HCT116 (cell line): ENCODE results near the gene ATL2. TPM values are rescaled to one million over a fixed set of nuclear protein-coding genes. Genes with fewer than 3 reads are reported as not detected.

Source experiments
- ATAC-seq: fragments of 200-7000 bp; cut with Tn5 transposase; 2 replicates; pipeline ENCODE4 v1.9.1; 2020; ENCODE audit warnings: mild to moderate bottlenecking, moderate library complexity
- BruUV-seq: library from RNA; stranded (reverse); fragments of 400-500 nt; replicated peaks from 2 replicates; lab custom pipeline; 2021; lab: Mats Ljungman, UMichigan
- CTCF ChIA-PET: fragments of 300-600 bp; sonication (Branson Sonifier 250); formaldehyde crosslinking; loops from one replicate; lab custom pipeline; 2021; ENCODE audit warnings: antibody characterized with exemption; lab: Charles Lee
- POLR2A ChIA-PET: fragments of 300-600, 350-600 bp; sonication (Branson Sonifier 250); formaldehyde crosslinking; loops from one replicate; lab custom pipeline; 2021; ENCODE audit warnings: antibody characterized with exemption; lab: Charles Lee
- RAD21 ChIA-PET, 2 experiments: fragments of 300-600 bp; sonication (Branson Sonifier 250); formaldehyde crosslinking; loops; one replicate each; lab custom pipeline; 2023; ENCODE audit warnings: low total read pairs in 2 of 2; ENCODE audit not compliant: uncharacterized antibody in 2 of 2, unreplicated experiment in 2 of 2, low non-redundant PET in 1 of 2; lab: Charles Lee
- DNase-seq: peaks from one replicate; pipeline ENCODE4 v3.0.0-alpha.2; 2010; ENCODE audit warnings: low read depth, low spot score
- H2AFZ ChIP-seq: fragments of 200-600 bp; shearing (Covaris generic), sonication (generic); 2 replicates; pipeline ENCODE4 v1.6.1; 2017; ENCODE audit warnings: low read depth, mixed run types, mixed read lengths, antibody characterized with exemption, low read length; ENCODE audit not compliant: poor library complexity, severe bottlenecking
- H3K27ac ChIP-seq: 2 replicates; pipeline ENCODE4 v1.5.1; 2012; ENCODE audit warnings: low read depth, low read length
- H3K27me3 ChIP-seq: fragments of 200-600 bp; sonication (generic); 2 replicates; pipeline ENCODE4 v1.6.1; 2016; ENCODE audit warnings: mixed run types, low read length, mixed read lengths; ENCODE audit not compliant: insufficient read depth
- H3K36me3 ChIP-seq, 2 experiments: fragments of 200-500 bp in 1 of 2; fragments of 200-600 bp in 1 of 2; sonication (Bioruptor generic) in 1 of 2; sonication (generic) in 1 of 2; 2 replicates each; pipeline versions ENCODE4 v1.5.1 to v1.6.1; 2014 to 2016; ENCODE audit warnings: low read length in 2 of 2, inconsistent platforms in 1 of 2, mixed read lengths in 1 of 2, mixed run types in 1 of 2; ENCODE audit not compliant: insufficient read depth in 2 of 2, control insufficient read depth in 1 of 2
- H3K4me1 ChIP-seq, 2 experiments: fragments of 200-600 bp in 1 of 2; sonication (generic) in 1 of 2; 2 replicates each; pipeline versions ENCODE4 v1.5.1 to v1.6.1; 2012 to 2017; ENCODE audit warnings: low read length in 2 of 2, inconsistent platforms in 1 of 2, mild to moderate bottlenecking in 1 of 2, mixed read lengths in 1 of 2, mixed run types in 1 of 2, moderate library complexity in 1 of 2; ENCODE audit not compliant: insufficient read depth in 2 of 2, control insufficient read depth in 1 of 2
- H3K4me2 ChIP-seq: fragments of 200-600 bp; sonication (generic); 2 replicates; pipeline ENCODE4 v1.6.1; 2017; ENCODE audit warnings: mixed run types, low read length, mixed read lengths
- H3K4me3 ChIP-seq, 2 experiments: fragments of 200-600 bp in 1 of 2; sonication (generic) in 1 of 2; replicated peaks in 1 of 2; 2 replicates each; pipeline ENCODE4 v1.5.1; 2011 to 2016; ENCODE audit warnings: low read length in 2 of 2, control low read depth in 1 of 2, low read depth in 1 of 2, mild to moderate bottlenecking in 1 of 2, mixed read lengths in 1 of 2, mixed run types in 1 of 2
- H3K79me2 ChIP-seq: fragments of 200-600 bp; sonication (generic); 2 replicates; pipeline ENCODE4 v1.6.1; 2017; ENCODE audit warnings: mild to moderate bottlenecking, mixed run types, low read length, moderate library complexity, mixed read lengths; ENCODE audit not compliant: insufficient read depth
- H3K9ac ChIP-seq: fragments of 200-600 bp; sonication (generic); 2 replicates; pipeline ENCODE4 v1.6.1; 2016; ENCODE audit warnings: low read length, mixed read lengths
- H3K9me2 ChIP-seq: fragments of 200-600 bp; sonication (generic), shearing (Covaris generic); 2 replicates; pipeline ENCODE4 v1.6.1; 2017; ENCODE audit warnings: mixed run types, mild to moderate bottlenecking, moderate library complexity; ENCODE audit not compliant: insufficient read depth
- H3K9me3 ChIP-seq, 2 experiments: fragments of 200-500 bp in 1 of 2; fragments of 200-600 bp in 1 of 2; sonication (Bioruptor generic) in 1 of 2; sonication (generic) in 1 of 2; 2 replicates each; pipeline ENCODE4 v1.6.1; 2014 to 2017; ENCODE audit warnings: low read length in 2 of 2, mixed read lengths in 2 of 2, inconsistent platforms in 1 of 2, low read depth in 1 of 2, mild to moderate bottlenecking in 1 of 2, mixed run types in 1 of 2, moderate library complexity in 1 of 2; ENCODE audit not compliant: control insufficient read depth in 1 of 2, insufficient read depth in 1 of 2
- H4K20me1 ChIP-seq: fragments of 200-600 bp; sonication (generic), shearing (Covaris generic); 2 replicates; pipeline ENCODE4 v1.6.1; 2017; ENCODE audit warnings: mixed run types, mild to moderate bottlenecking, moderate library complexity; ENCODE audit not compliant: insufficient read depth
- CTCF ChIP-seq, 3 experiments: fragments of 200-600 bp in 1 of 3; sonication (generic) in 1 of 3; IDR thresholded peaks in 2 of 3; conservative IDR thresholded peaks in 1 of 3; 2 replicates each; pipeline ENCODE4 v1.5.1; 2012 to 2017; ENCODE audit warnings: low read depth in 2 of 3, low read length in 2 of 3, antibody characterized with exemption in 1 of 3, borderline replicate concordance in 1 of 3, control low read depth in 1 of 3, mild to moderate bottlenecking in 1 of 3, mixed read lengths in 1 of 3, mixed run types in 1 of 3, moderate library complexity in 1 of 3; ENCODE audit not compliant: insufficient read depth in 1 of 3
- EGR1 ChIP-seq: IDR thresholded peaks from 2 replicates; pipeline ENCODE4 v1.6.1; 2012; ENCODE audit warnings: low read depth
- ELF1 ChIP-seq: IDR thresholded peaks from 2 replicates; pipeline ENCODE4 v1.6.1; 2012; ENCODE audit warnings: low read depth, borderline replicate concordance
- EZH2 ChIP-seq: fragments of 200-600 bp; sonication (generic); IDR thresholded peaks from 2 replicates; pipeline ENCODE4 v1.6.1; 2017; ENCODE audit warnings: antibody characterized with exemption, mixed run types
- EZH2phosphoT487 ChIP-seq: fragments of 200-600 bp; IDR thresholded peaks from 2 replicates; pipeline ENCODE4 v1.6.1; 2018; ENCODE audit warnings: antibody characterized with exemption, borderline replicate concordance
- MAX ChIP-seq: IDR thresholded peaks from 2 replicates; pipeline ENCODE4 v1.6.1; 2012
- RAD21 ChIP-seq: IDR thresholded peaks from 2 replicates; pipeline ENCODE4 v1.6.1; 2012; ENCODE audit warnings: low read depth, mild to moderate bottlenecking
- SP1 ChIP-seq: IDR thresholded peaks from 2 replicates; pipeline ENCODE4 v1.6.1; 2012; ENCODE audit warnings: low read depth
- ZFX ChIP-seq: fragments of 450-650 bp; IDR thresholded peaks from 2 replicates; pipeline ENCODE4 v1.6.1; 2017
- ZNF274 ChIP-seq: fragments of 200-500 bp; sonication (Bioruptor generic); IDR thresholded peaks from 2 replicates; pipeline ENCODE4 v1.6.1; 2014; ENCODE audit warnings: mild to moderate bottlenecking, low read depth, low read length, inconsistent platforms
- intact Hi-C: fragments of 100-400 bp; cut with micrococcal nuclease; formaldehyde crosslinking; loops from 2 replicates; pipeline ENCODE4 v1.10.0; 2022
- total RNA-seq: library from RNA; stranded (reverse); gene quantifications from one replicate; pipeline ENCODE4 v1.2.1, GENCODE V29; 2021; ENCODE audit not compliant: unreplicated experiment
- TF ChIP-seq, protein P1 (sequence below): IDR thresholded peaks from 2 replicates; pipeline ENCODE4 v1.6.1; 2012; ENCODE audit warnings: low read depth

The ATL2 gene
- total RNA-seq, 1 experiment from 2014 or later, result 80.7 TPM

- H2AFZ ChIP-seq, result no peak overlapping the region
- H3K4me1 ChIP-seq, result peaks cover 3 to 6% of the 10 kb centered on the region in 2 experiments; a peak in 2 of 4 replicates
- DNase-seq (no peak), ATAC-seq (no peak)
- H3K36me3 ChIP-seq, result no peaks in the 10 kb centered on the region
- POLR2A ChIA-PET, result interaction anchor here (1.2 kb wide), 1 partner anchor 11 kb away, joined by 3 read pairs; no protein-coding TSS in a partner anchor
- no peaks in the 10 kb centered on the region for H3K27me3 ChIP-seq
- H3K9me3 ChIP-seq, result no peaks in the 10 kb centered on the region
- no peak overlapping the region for H3K4me3 ChIP-seq
- CTCF ChIA-PET, result interaction anchor here (0.7 kb wide), 1 partner anchor 169 kb away, joined by 3 read pairs; the partner anchor contains the start of gene CYP1B1
- no peak overlapping the region for H3K9ac ChIP-seq
- no TSS peak for BruUV-seq
- H4K20me1 ChIP-seq, result no peaks in the 10 kb centered on the region
- H3K9me2 ChIP-seq, result no peaks in the 10 kb centered on the region
- H3K27ac ChIP-seq, result no peak overlapping the region
- RAD21 ChIA-PET, result no interaction called here
- no peak overlapping the region for H3K4me2 ChIP-seq
- no peaks in the 10 kb centered on the region for H3K79me2 ChIP-seq
- intact Hi-C loops, result no loop called here
- TF ChIP-seq ZNF274, result no peak
- peak; percentile 10; the same call in 1 of the 2 replicates for TF ChIP-seq ELF1
Observed at GRCh38 chr2:38245114-38245641, 131.9 kb downstream of the ATL2 start.

DNA sequence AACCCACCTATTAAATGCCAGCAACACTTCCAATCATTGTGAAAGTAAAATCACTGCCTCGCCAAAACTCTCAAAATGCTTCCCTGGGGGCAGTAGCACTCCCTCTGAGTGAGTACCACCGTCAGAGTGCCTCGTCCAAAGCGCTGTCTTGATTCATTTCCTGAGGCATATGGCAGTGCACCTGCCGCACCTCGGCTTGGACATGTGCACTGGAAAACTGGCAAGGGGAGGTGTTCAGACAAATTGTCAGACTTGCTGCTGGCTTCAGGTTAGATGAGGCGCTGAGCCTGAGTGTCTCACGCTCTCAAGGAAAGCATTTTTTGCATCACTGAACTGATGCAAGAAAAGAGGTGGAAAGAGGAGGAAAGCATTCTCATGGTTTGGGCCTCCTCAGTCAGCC is 132.8 kb downstream of the ATL2 start:
- H3K36me3 ChIP-seq, result no peaks in the 10 kb centered on the region
- H3K4me2 ChIP-seq, result no peak overlapping the region
- CTCF ChIA-PET, result no interaction called here
- TF ChIP-seq EGR1, result no peak
- TF ChIP-seq MAX, result no peak
- no peak for TF ChIP-seq SP1
- TF ChIP-seq, protein P1, sequence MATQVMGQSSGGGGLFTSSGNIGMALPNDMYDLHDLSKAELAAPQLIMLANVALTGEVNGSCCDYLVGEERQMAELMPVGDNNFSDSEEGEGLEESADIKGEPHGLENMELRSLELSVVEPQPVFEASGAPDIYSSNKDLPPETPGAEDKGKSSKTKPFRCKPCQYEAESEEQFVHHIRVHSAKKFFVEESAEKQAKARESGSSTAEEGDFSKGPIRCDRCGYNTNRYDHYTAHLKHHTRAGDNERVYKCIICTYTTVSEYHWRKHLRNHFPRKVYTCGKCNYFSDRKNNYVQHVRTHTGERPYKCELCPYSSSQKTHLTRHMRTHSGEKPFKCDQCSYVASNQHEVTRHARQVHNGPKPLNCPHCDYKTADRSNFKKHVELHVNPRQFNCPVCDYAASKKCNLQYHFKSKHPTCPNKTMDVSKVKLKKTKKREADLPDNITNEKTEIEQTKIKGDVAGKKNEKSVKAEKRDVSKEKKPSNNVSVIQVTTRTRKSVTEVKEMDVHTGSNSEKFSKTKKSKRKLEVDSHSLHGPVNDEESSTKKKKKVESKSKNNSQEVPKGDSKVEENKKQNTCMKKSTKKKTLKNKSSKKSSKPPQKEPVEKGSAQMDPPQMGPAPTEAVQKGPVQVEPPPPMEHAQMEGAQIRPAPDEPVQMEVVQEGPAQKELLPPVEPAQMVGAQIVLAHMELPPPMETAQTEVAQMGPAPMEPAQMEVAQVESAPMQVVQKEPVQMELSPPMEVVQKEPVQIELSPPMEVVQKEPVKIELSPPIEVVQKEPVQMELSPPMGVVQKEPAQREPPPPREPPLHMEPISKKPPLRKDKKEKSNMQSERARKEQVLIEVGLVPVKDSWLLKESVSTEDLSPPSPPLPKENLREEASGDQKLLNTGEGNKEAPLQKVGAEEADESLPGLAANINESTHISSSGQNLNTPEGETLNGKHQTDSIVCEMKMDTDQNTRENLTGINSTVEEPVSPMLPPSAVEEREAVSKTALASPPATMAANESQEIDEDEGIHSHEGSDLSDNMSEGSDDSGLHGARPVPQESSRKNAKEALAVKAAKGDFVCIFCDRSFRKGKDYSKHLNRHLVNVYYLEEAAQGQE, result no peak
- TF ChIP-seq CTCF (IDR thresholded peaks at IDR 0.05 in 2 of 3, conservative IDR thresholded peaks at IDR 0.05 in 1 of 3; ENCODE audit: borderline replicate concordance in 1 of 3, insufficient read depth in 1 of 3, low read depth in 2 of 3, low read length in 2 of 3), result no peak
- TF ChIP-seq ZNF274, result no peak
- TF ChIP-seq EZH2phosphoT487, result no peak
- no peak for TF ChIP-seq ZFX
- no peak for TF ChIP-seq EZH2
- TF ChIP-seq RAD21, result no peak
- TF ChIP-seq ELF1, result no peak

More for the DNA sequence above, 132.8 kb downstream of the ATL2 start:
- Histone ChIP-seq H4K20me1 (no peaks in the 10 kb centered on the region), H3K4me1 (peaks cover 3 to 6% of the 10 kb centered on the region in 2 experiments; a peak in 2 of 4 replicates), H3K9ac (no peak overlapping the region), H3K27ac (no peak overlapping the region), H3K79me2 (no peaks in the 10 kb centered on the region), H2AFZ (no peak overlapping the region), H3K27me3 (no peaks in the 10 kb centered on the region), H3K4me3 (no peak overlapping the region), H3K9me2 (no peaks in the 10 kb centered on the region), H3K9me3 (no peaks in the 10 kb centered on the region)
- ChIA-PET POLR2A (no interaction called here), RAD21 (no interaction called here)
- intact Hi-C loops, result no loop called here
- BruUV-seq, result no TSS peak
- no peak for DNase-seq
- no peak for ATAC-seq
